HEK293 (cell line): ENCODE results near the gene DCDC2.
A peak's percentile ranks its signal among the peaks of the same experiment; 100 is the strongest.

Experiments used
- BCL11B ChIP-seq: fragments of 450-650 bp; formaldehyde crosslinking; IDR thresholded peaks from 2 replicates; pipeline ENCODE4 v1.5.1; 2016; ENCODE audit warnings: low read depth, missing biosample characterization, missing genetic modification characterization
- CTCF ChIP-seq: fragments of 450-650 bp; formaldehyde crosslinking; IDR thresholded peaks from 2 replicates; pipeline ENCODE4 v1.5.1; 2016; ENCODE audit warnings: missing biosample characterization, missing genetic modification characterization
- KLF1 ChIP-seq: fragments of 450-650 bp; formaldehyde crosslinking; IDR thresholded peaks from 2 replicates; pipeline ENCODE4 v1.5.1; 2016; ENCODE audit warnings: missing biosample characterization, missing genetic modification characterization
- KLF10 ChIP-seq: fragments of 450-650 bp; IDR thresholded peaks from 2 replicates; pipeline ENCODE4 v1.5.1; 2018; ENCODE audit warnings: missing biosample characterization, mild to moderate bottlenecking, missing genetic modification characterization
- KLF8 ChIP-seq: fragments of 450-650 bp; formaldehyde crosslinking; IDR thresholded peaks from 2 replicates; pipeline ENCODE4 v1.5.1; 2016; ENCODE audit warnings: missing biosample characterization, missing genetic modification characterization
- KLF9 ChIP-seq: fragments of 450-650 bp; formaldehyde crosslinking; IDR thresholded peaks from 2 replicates; pipeline ENCODE4 v1.5.1; 2016; ENCODE audit warnings: missing biosample characterization, missing genetic modification characterization, low read depth
- OSR2 ChIP-seq: fragments of 450-650 bp; formaldehyde crosslinking; IDR thresholded peaks from 2 replicates; pipeline ENCODE4 v1.5.1; 2016; ENCODE audit warnings: missing biosample characterization, missing genetic modification characterization
- PATZ1 ChIP-seq: fragments of 450-650 bp; formaldehyde crosslinking; IDR thresholded peaks from 2 replicates; pipeline ENCODE4 v1.5.1; 2016; ENCODE audit warnings: missing biosample characterization, missing genetic modification characterization
- REPIN1 ChIP-seq: fragments of 450-650 bp; formaldehyde crosslinking; IDR thresholded peaks from 2 replicates; pipeline ENCODE4 v1.5.1; 2017; ENCODE audit warnings: missing biosample characterization, missing genetic modification characterization, low read depth
- SP2 ChIP-seq: fragments of 450-650 bp; formaldehyde crosslinking; IDR thresholded peaks from 2 replicates; pipeline ENCODE4 v1.5.1; 2016; ENCODE audit warnings: missing biosample characterization, missing genetic modification characterization
- YY1 ChIP-seq: fragments of 450-650 bp; formaldehyde crosslinking; IDR thresholded peaks from 2 replicates; pipeline ENCODE4 v1.5.1; 2018; ENCODE audit warnings: missing biosample characterization, missing genetic modification characterization
- ZBTB49 ChIP-seq: fragments of 450-650 bp; formaldehyde crosslinking; IDR thresholded peaks from 2 replicates; pipeline ENCODE4 v1.5.1; 2016; ENCODE audit warnings: missing biosample characterization, missing genetic modification characterization, low read depth
- ZBTB8A ChIP-seq: fragments of 450-650 bp; formaldehyde crosslinking; IDR thresholded peaks from 2 replicates; pipeline ENCODE4 v1.5.1; 2016; ENCODE audit warnings: missing biosample characterization, missing genetic modification characterization
- ZEB2 ChIP-seq: fragments of 450-650 bp; formaldehyde crosslinking; IDR thresholded peaks from 2 replicates; pipeline ENCODE4 v1.5.1; 2016; ENCODE audit warnings: missing biosample characterization, missing genetic modification characterization
- ZFHX2 ChIP-seq: fragments of 450-650 bp; formaldehyde crosslinking; conservative IDR thresholded peaks from 2 replicates; pipeline ENCODE4 v1.5.1; 2016; ENCODE audit warnings: missing biosample characterization, missing genetic modification characterization
- ZFP37 ChIP-seq: fragments of 450-650 bp; formaldehyde crosslinking; IDR thresholded peaks from 2 replicates; pipeline ENCODE4 v1.5.1; 2016; ENCODE audit warnings: missing biosample characterization, missing genetic modification characterization
- ZNF132 ChIP-seq: fragments of 450-650 bp; formaldehyde crosslinking; IDR thresholded peaks from 2 replicates; pipeline ENCODE4 v1.5.1; 2017; ENCODE audit warnings: missing biosample characterization, missing genetic modification characterization, borderline replicate concordance
- ZNF146 ChIP-seq: fragments of 450-650 bp; formaldehyde crosslinking; IDR thresholded peaks from 2 replicates; pipeline ENCODE4 v1.5.1; 2016; ENCODE audit warnings: missing biosample characterization, missing genetic modification characterization
- ZNF16 ChIP-seq: fragments of 450-650 bp; formaldehyde crosslinking; IDR thresholded peaks from 2 replicates; pipeline ENCODE4 v1.5.1; 2016; ENCODE audit warnings: low read depth, missing biosample characterization, missing genetic modification characterization
- ZNF2 ChIP-seq: fragments of 450-650 bp; formaldehyde crosslinking; IDR thresholded peaks from 2 replicates; pipeline ENCODE4 v1.5.1; 2016; ENCODE audit warnings: missing biosample characterization, missing genetic modification characterization
- ZNF24 ChIP-seq: fragments of 450-650 bp; formaldehyde crosslinking; IDR thresholded peaks from 2 replicates; pipeline ENCODE4 v1.5.1; 2016; ENCODE audit warnings: missing biosample characterization, missing genetic modification characterization
- ZNF266 ChIP-seq: fragments of 450-650 bp; formaldehyde crosslinking; IDR thresholded peaks from 2 replicates; pipeline ENCODE4 v1.5.1; 2016; ENCODE audit warnings: missing biosample characterization, missing genetic modification characterization, low read depth
- ZNF311 ChIP-seq: fragments of 450-650 bp; formaldehyde crosslinking; IDR thresholded peaks from 2 replicates; pipeline ENCODE4 v1.5.1; 2017; ENCODE audit warnings: missing biosample characterization, missing genetic modification characterization, borderline replicate concordance
- ZNF335 ChIP-seq: fragments of 450-650 bp; formaldehyde crosslinking; conservative IDR thresholded peaks from 2 replicates; pipeline ENCODE4 v1.5.1; 2016; ENCODE audit warnings: missing biosample characterization, missing genetic modification characterization
- ZNF341 ChIP-seq: fragments of 450-650 bp; formaldehyde crosslinking; IDR thresholded peaks from 2 replicates; pipeline ENCODE4; 2016; ENCODE audit warnings: low read depth, missing biosample characterization, missing genetic modification characterization
- ZNF426 ChIP-seq: fragments of 450-650 bp; formaldehyde crosslinking; IDR thresholded peaks from 2 replicates; pipeline ENCODE4 v1.5.1; 2017; ENCODE audit warnings: missing biosample characterization, missing genetic modification characterization, mild to moderate bottlenecking, inconsistent platforms, moderate library complexity
- ZNF501 ChIP-seq: fragments of 450-650 bp; formaldehyde crosslinking; IDR thresholded peaks from 2 replicates; pipeline ENCODE4 v1.5.1; 2016; ENCODE audit warnings: missing biosample characterization, missing genetic modification characterization
- ZNF558 ChIP-seq: fragments of 450-650 bp; formaldehyde crosslinking; IDR thresholded peaks from 2 replicates; pipeline ENCODE4 v1.5.1; 2016; ENCODE audit warnings: missing biosample characterization, missing genetic modification characterization
- ZNF560 ChIP-seq: fragments of 450-650 bp; formaldehyde crosslinking; IDR thresholded peaks from 2 replicates; pipeline ENCODE4 v1.5.1; 2017; ENCODE audit warnings: missing biosample characterization, missing genetic modification characterization, borderline replicate concordance
- ZNF624 ChIP-seq: fragments of 450-650 bp; formaldehyde crosslinking; IDR thresholded peaks from 2 replicates; pipeline ENCODE4 v1.5.1; 2017; ENCODE audit warnings: missing biosample characterization, missing genetic modification characterization
- ZNF747 ChIP-seq: fragments of 450-650 bp; formaldehyde crosslinking; IDR thresholded peaks from 2 replicates; pipeline ENCODE4 v1.5.1; 2016; ENCODE audit warnings: missing biosample characterization, missing genetic modification characterization
- ZNF76 ChIP-seq: fragments of 450-650 bp; formaldehyde crosslinking; IDR thresholded peaks from 2 replicates; pipeline ENCODE4; 2016; ENCODE audit warnings: low read depth, missing biosample characterization, missing genetic modification characterization, borderline replicate concordance
- ZNF768 ChIP-seq: fragments of 450-650 bp; formaldehyde crosslinking; IDR thresholded peaks from 2 replicates; pipeline ENCODE4 v1.5.1; 2018; ENCODE audit warnings: missing biosample characterization, mild to moderate bottlenecking, missing genetic modification characterization
- ZNF776 ChIP-seq: fragments of 450-650 bp; formaldehyde crosslinking; IDR thresholded peaks from 2 replicates; pipeline ENCODE4 v1.5.0; 2017; ENCODE audit warnings: missing biosample characterization, missing genetic modification characterization, borderline replicate concordance
- ZNF830 ChIP-seq: fragments of 450-650 bp; IDR thresholded peaks from 2 replicates; pipeline ENCODE4 v1.5.0; 2018; ENCODE audit warnings: missing biosample characterization, missing genetic modification characterization, low read depth, mild to moderate bottlenecking, moderate library complexity
- ZXDB ChIP-seq: fragments of 450-650 bp; formaldehyde crosslinking; IDR thresholded peaks from 2 replicates; pipeline ENCODE4 v1.5.1; 2016; ENCODE audit warnings: missing biosample characterization, missing genetic modification characterization

The DCDC2 gene

GRCh38 chr6:24402697-24403500 lies 45.0 kb upstream of the DCDC2 start, which contains the start of gene MRS2 (continued):
- TF ChIP-seq ZNF768 (tag by site-specific recombination) (no peak), ZNF76 (tag by site-specific recombination) (peak; percentile 51; the same call in 1 of the 2 replicates), SP2 (tag by site-specific recombination) (peak; percentile 82), REPIN1 (peak; percentile 78; the same call in 1 of the 2 replicates), ZNF132 (tag by site-specific recombination) (no peak), ZNF341 (tag by site-specific recombination) (peak; percentile 31; the same call in 1 of the 2 replicates), ZXDB (tag by site-specific recombination) (peak; percentile 76), KLF8 (tag by site-specific recombination) (peak; percentile 58; the same call in 1 of the 2 replicates), ZFHX2 (peak; percentile 45), ZNF776 (tag by site-specific recombination) (no peak), OSR2 (tag by site-specific recombination) (0 out of 2 replicates have a peak, but pooled peaks have one; percentile 17), ZEB2 (tag by site-specific recombination) (peak; percentile 97), KLF9 (tag by site-specific recombination) (peak; percentile 56; the same call in 1 of the 2 replicates), ZNF2 (tag by site-specific recombination) (peak; percentile 96), ZNF16 (tag by site-specific recombination) (no peak), KLF10 (tag by site-specific recombination) (no peak), ZFP37 (tag by site-specific recombination) (0 out of 2 replicates have a peak, but pooled peaks have one; percentile 47), YY1 (tag by site-specific recombination) (peak; percentile 30; the same call in 1 of the 2 replicates), ZNF266 (tag by site-specific recombination) (no peak), ZNF747 (tag by site-specific recombination) (no peak), ZNF501 (peak; percentile 97), ZBTB49 (tag by site-specific recombination) (no peak), BCL11B (peak; percentile 95; the same call in 1 of the 2 replicates), ZNF146 (tag by site-specific recombination) (0 out of 2 replicates have a peak, but pooled peaks have one; percentile 31), CTCF (tag by site-specific recombination) (peak; percentile 71), ZBTB8A (tag by site-specific recombination) (peak; percentile 28; the same call in 1 of the 2 replicates), KLF1 (tag by site-specific recombination) (0 out of 2 replicates have a peak, but pooled peaks have one; percentile 15), ZNF24 (tag by site-specific recombination) (0 out of 2 replicates have a peak, but pooled peaks have one; percentile 28), ZNF426 (no peak), ZNF335 (peak; percentile 99), ZNF560 (tag by site-specific recombination) (no peak), ZNF830 (tag by site-specific recombination) (no peak), ZNF311 (no peak), PATZ1 (tag by site-specific recombination) (no peak), ZNF558 (no peak), ZNF624 (tag by site-specific recombination) (no peak)
